Kidney epithelial cell (primary cell): ENCODE results near the gene CRISP3. TPM values are rescaled to one million over a fixed set of nuclear protein-coding genes. Genes with fewer than 3 reads are reported as not detected.

Experiments used
- total RNA-seq: library from RNA; depleted of rRNA; stranded (reverse); fragments of >200 nt; gene quantifications from 2 replicates; pipeline ENCODE4 v1.2.3, GENCODE V29; 2015

CRISP3 gene
- total RNA-seq, 1 donor from 2014 or later = not detected

Other genes with a start within 250 kb of the CRISP3 start
- gene GLYATL3, start 244.5 kb downstream of the CRISP3 start, total RNA-seq = not detected in 2 replicates
- 3.7 and 6.5 TPM in 2 replicates for gene C6orf141, start 193.7 kb downstream of the CRISP3 start, total RNA-seq
- gene RHAG, start 107.5 kb downstream of the CRISP3 start, total RNA-seq = not detected in 2 replicates
- not detected in 2 replicates for gene CRISP2, start 30.8 kb downstream of the CRISP3 start, total RNA-seq
- not detected in 2 replicates for gene PGK2, start 42.9 kb upstream of the CRISP3 start, total RNA-seq
- gene CRISP1, start 122.1 kb upstream of the CRISP3 start, total RNA-seq = not detected in 2 replicates
- gene DEFB114, start 219.8 kb upstream of the CRISP3 start, total RNA-seq = not detected in 2 replicates
- gene DEFB113, start 225.2 kb upstream of the CRISP3 start, total RNA-seq = not detected in 2 replicates